OCI-LY1 (cell line): ENCODE data around the gene TOMM6.

Experiments used
- EZH2 ChIP-seq: fragments of 200-600 bp; sonication (generic), shearing (Covaris generic); IDR thresholded peaks from 2 replicates; pipeline ENCODE4 v1.8.0; 2017; ENCODE audit warnings: borderline replicate concordance, mixed run types, mild to moderate bottlenecking, antibody characterized with exemption, low read length, moderate library complexity, mixed read lengths
- TF ChIP-seq, protein P1 (sequence below): fragments of 200-600 bp; sonication (generic), shearing (Covaris generic); IDR thresholded peaks from 2 replicates; pipeline ENCODE4 v1.5.1; 2017; ENCODE audit warnings: mild to moderate bottlenecking, antibody characterized with exemption, low read length, moderate library complexity, mixed read lengths

DNA sequence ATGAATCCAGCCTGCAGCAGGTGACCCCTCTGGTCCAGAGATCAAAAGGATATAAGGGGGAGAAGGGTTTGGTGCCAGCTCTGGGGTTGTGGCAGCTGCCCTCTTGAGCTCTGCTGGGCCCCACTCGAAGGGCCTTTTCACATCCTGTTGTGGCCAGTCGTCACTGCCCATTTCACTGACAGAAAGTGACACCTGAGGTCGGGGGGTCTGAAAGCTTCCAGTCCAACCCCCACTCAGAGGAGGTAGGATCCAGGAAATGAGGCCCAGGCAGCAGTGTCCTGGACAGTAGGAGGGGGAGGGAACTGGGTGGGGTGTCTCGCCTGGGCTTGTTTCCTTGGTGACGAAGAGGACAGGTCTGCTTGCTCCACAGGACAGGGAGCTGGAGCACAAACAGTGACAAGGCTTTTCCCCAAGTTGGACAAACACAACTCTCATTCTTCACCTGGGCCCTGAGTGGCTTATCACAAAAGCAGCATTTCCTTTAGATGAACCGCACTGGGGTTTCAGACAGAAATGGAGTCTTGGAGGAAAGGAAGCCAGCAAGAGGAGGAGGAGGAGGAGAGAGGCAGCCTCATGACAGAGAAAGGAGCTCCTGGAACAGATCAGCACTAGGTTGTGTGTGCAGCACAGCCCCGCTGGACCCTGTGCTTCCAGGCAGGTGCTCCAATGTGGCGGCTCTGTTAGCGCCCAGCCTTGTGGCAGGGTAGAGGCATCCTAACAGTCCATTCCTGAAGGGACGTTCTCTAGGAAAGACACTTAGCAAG is 18.8 kb upstream of the TOMM6 start:
- TF ChIP-seq EZH2 = no peak
- TF ChIP-seq, protein P1, sequence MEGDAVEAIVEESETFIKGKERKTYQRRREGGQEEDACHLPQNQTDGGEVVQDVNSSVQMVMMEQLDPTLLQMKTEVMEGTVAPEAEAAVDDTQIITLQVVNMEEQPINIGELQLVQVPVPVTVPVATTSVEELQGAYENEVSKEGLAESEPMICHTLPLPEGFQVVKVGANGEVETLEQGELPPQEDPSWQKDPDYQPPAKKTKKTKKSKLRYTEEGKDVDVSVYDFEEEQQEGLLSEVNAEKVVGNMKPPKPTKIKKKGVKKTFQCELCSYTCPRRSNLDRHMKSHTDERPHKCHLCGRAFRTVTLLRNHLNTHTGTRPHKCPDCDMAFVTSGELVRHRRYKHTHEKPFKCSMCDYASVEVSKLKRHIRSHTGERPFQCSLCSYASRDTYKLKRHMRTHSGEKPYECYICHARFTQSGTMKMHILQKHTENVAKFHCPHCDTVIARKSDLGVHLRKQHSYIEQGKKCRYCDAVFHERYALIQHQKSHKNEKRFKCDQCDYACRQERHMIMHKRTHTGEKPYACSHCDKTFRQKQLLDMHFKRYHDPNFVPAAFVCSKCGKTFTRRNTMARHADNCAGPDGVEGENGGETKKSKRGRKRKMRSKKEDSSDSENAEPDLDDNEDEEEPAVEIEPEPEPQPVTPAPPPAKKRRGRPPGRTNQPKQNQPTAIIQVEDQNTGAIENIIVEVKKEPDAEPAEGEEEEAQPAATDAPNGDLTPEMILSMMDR = no peak
